ENCODE results near the gene C1orf21.

The C1orf21 gene

GRCh38 chr1:184447651-184448185 is 60.9 kb downstream of the C1orf21 start:
- no peak overlapping the region for H3K4me3 ChIP-seq (ENCODE audit: low read depth, low read length, poor library complexity, severe bottlenecking)
- H4K20me1 ChIP-seq (ENCODE audit: insufficient read depth, low read length), result no peaks in the 10 kb centered on the region
- no peaks in the 10 kb centered on the region for H3K9me3 ChIP-seq (ENCODE audit: low read length)
- H3F3A ChIP-seq (ENCODE audit: insufficient read depth, low read length), result no peaks in the 10 kb centered on the region
- no peaks in the 10 kb centered on the region for H3K79me2 ChIP-seq (ENCODE audit: insufficient read depth, low read length)
- no peaks in the 10 kb centered on the region for H3K27me3 ChIP-seq (ENCODE audit: insufficient read depth, low read length)
- H2AFZ ChIP-seq (ENCODE audit: low read length), result no peak overlapping the region
- no peaks in the 10 kb centered on the region for H3K9me2 ChIP-seq (ENCODE audit: low read depth, low read length)
- no peaks in the 10 kb centered on the region for H3K36me3 ChIP-seq (ENCODE audit: insufficient read depth, low read length)
- no peak overlapping the region for H3K27ac ChIP-seq (ENCODE audit: low read depth, low read length, poor library complexity, severe bottlenecking)
- no peak for TF ChIP-seq CTCF (IDR thresholded peaks at IDR 0.05; ENCODE audit: low read length)
- H3K4me1 ChIP-seq (ENCODE audit: insufficient read depth, low read length, severe bottlenecking), result no peaks in the 10 kb centered on the region
- no peak overlapping the region for H3K4me2 ChIP-seq (ENCODE audit: low read length)
- H3K9ac ChIP-seq (ENCODE audit: low read length), result no peak overlapping the region

GRCh38 chr1:184449916-184450315 is 63.1 kb downstream of the C1orf21 start:
- no peaks in the 10 kb centered on the region for H3K36me3 ChIP-seq (ENCODE audit: insufficient read depth, low read length)
- H4K20me1 ChIP-seq (ENCODE audit: insufficient read depth, low read length), result no peaks in the 10 kb centered on the region
- H3K27ac ChIP-seq (ENCODE audit: low read depth, low read length, poor library complexity, severe bottlenecking), result no peak overlapping the region
- H3K9me3 ChIP-seq (ENCODE audit: low read length), result no peaks in the 10 kb centered on the region
- TF ChIP-seq EZH2 (IDR thresholded peaks at IDR 0.05; ENCODE audit: borderline replicate concordance, low read length), result no peak
- TF ChIP-seq CTCF (IDR thresholded peaks at IDR 0.05; ENCODE audit: low read length), result no peak
- no peaks in the 10 kb centered on the region for H3F3A ChIP-seq (ENCODE audit: insufficient read depth, low read length)
- H3K9ac ChIP-seq (ENCODE audit: low read length), result no peak overlapping the region
- H3K79me2 ChIP-seq (ENCODE audit: insufficient read depth, low read length), result no peaks in the 10 kb centered on the region
- H3K4me2 ChIP-seq (ENCODE audit: low read length), result no peak overlapping the region
- no peak overlapping the region for H2AFZ ChIP-seq (ENCODE audit: low read length)
- no peak overlapping the region for H3K4me3 ChIP-seq (ENCODE audit: low read depth, low read length, poor library complexity, severe bottlenecking)
- H3K27me3 ChIP-seq (ENCODE audit: insufficient read depth, low read length), result no peaks in the 10 kb centered on the region
- no peaks in the 10 kb centered on the region for H3K4me1 ChIP-seq (ENCODE audit: insufficient read depth, low read length, severe bottlenecking)
- H3K9me2 ChIP-seq (ENCODE audit: low read depth, low read length), result no peaks in the 10 kb centered on the region

- Histone ChIP-seq H3K4me3 (ENCODE audit: low read depth, low read length, poor library complexity, severe bottlenecking) (no peak overlapping the region), H3K9me2 (ENCODE audit: low read depth, low read length) (no peaks in the 10 kb centered on the region)
Observed at GRCh38 chr1:184455786-184456185, 69.0 kb downstream of the C1orf21 start.

More at GRCh38 chr1:184455786-184456185, 69.0 kb downstream of the C1orf21 start:
- Histone ChIP-seq H3K4me2 (ENCODE audit: low read length) (no peak overlapping the region), H3F3A (ENCODE audit: insufficient read depth, low read length) (no peaks in the 10 kb centered on the region), H3K4me1 (ENCODE audit: insufficient read depth, low read length, severe bottlenecking) (no peaks in the 10 kb centered on the region), H3K27me3 (ENCODE audit: insufficient read depth, low read length) (no peaks in the 10 kb centered on the region), H3K27ac (ENCODE audit: low read depth, low read length, poor library complexity, severe bottlenecking) (no peak overlapping the region), H2AFZ (ENCODE audit: low read length) (no peak overlapping the region), H3K9ac (ENCODE audit: low read length) (no peak overlapping the region), H3K9me3 (ENCODE audit: low read length) (no peaks in the 10 kb centered on the region), H4K20me1 (ENCODE audit: insufficient read depth, low read length) (no peaks in the 10 kb centered on the region), H3K36me3 (ENCODE audit: insufficient read depth, low read length) (no peaks in the 10 kb centered on the region), H3K79me2 (ENCODE audit: insufficient read depth, low read length) (no peaks in the 10 kb centered on the region)
- no peak for TF ChIP-seq CTCF (IDR thresholded peaks at IDR 0.05; ENCODE audit: low read length)
- no peak for TF ChIP-seq EZH2 (IDR thresholded peaks at IDR 0.05; ENCODE audit: borderline replicate concordance, low read length)
